Neural cell (in vitro differentiated cells): ENCODE measurements around the gene LIMK1. TPM values are rescaled to one million over a fixed set of nuclear protein-coding genes. Genes with fewer than 3 reads are reported as not detected.

Source experiments
- H2AFZ ChIP-seq: fragments of 200-600, 300-800 bp; sonication (generic), shearing (Covaris generic); 2 replicates; pipeline ENCODE4 v1.6.0; 2014; ENCODE audit warnings: low read depth, mild to moderate bottlenecking, antibody characterized with exemption, low read length, moderate library complexity
- H3F3A ChIP-seq: fragments of 200-600 bp; shearing (Covaris generic); 2 replicates; pipeline ENCODE4 v1.6.1; 2016; ENCODE audit warnings: mild to moderate bottlenecking, moderate library complexity, mixed read lengths, antibody characterized with exemption, low read length; ENCODE audit not compliant: insufficient read depth, poor library complexity, severe bottlenecking
- H3K27ac ChIP-seq: fragments of 200-600, 300-800 bp; sonication (generic), shearing (Covaris generic); 2 replicates; pipeline ENCODE4 v1.5.1; 2014; ENCODE audit warnings: mild to moderate bottlenecking, low read length, moderate library complexity
- H3K27me3 ChIP-seq: fragments of 300-800, 200-600 bp; sonication (generic), shearing (Covaris generic); 2 replicates; pipeline ENCODE4 v1.6.0; 2014; ENCODE audit warnings: mild to moderate bottlenecking, low read depth, low read length, moderate library complexity; ENCODE audit not compliant: insufficient read depth
- H3K36me3 ChIP-seq: fragments of 300-800, 200-600 bp; sonication (generic), shearing (Covaris generic); 2 replicates; pipeline ENCODE4 v1.5.1; 2014; ENCODE audit warnings: mild to moderate bottlenecking, antibody characterized with exemption, low read length, moderate library complexity; ENCODE audit not compliant: insufficient read depth
- H3K4me2 ChIP-seq: fragments of 300-800, 200-600 bp; sonication (generic), shearing (Covaris generic); 2 replicates; pipeline ENCODE4 v1.6.0; 2014; ENCODE audit warnings: mild to moderate bottlenecking, low read length
- H3K4me3 ChIP-seq: fragments of 300-800, 200-600 bp; sonication (generic), shearing (Covaris generic); 2 replicates; pipeline ENCODE4 v1.5.1; 2014; ENCODE audit warnings: mild to moderate bottlenecking, low read length, moderate library complexity
- H3K79me2 ChIP-seq: fragments of 200-600 bp; shearing (Covaris generic); replicated peaks from 2 replicates; pipeline ENCODE4 v1.6.0; 2014; ENCODE audit warnings: mild to moderate bottlenecking, low read length, moderate library complexity; ENCODE audit not compliant: insufficient read depth
- H3K9ac ChIP-seq: fragments of 300-800, 200-600 bp; sonication (generic), shearing (Covaris generic); 2 replicates; pipeline ENCODE4 v1.6.1; 2016; ENCODE audit warnings: mild to moderate bottlenecking, low read length, mixed read lengths
- H3K9me2 ChIP-seq: fragments of 200-600 bp; shearing (Covaris generic); 2 replicates; pipeline ENCODE4 v1.6.1; 2016; ENCODE audit warnings: mild to moderate bottlenecking, low read length, mixed read lengths; ENCODE audit not compliant: insufficient read depth
- H3K9me3 ChIP-seq: fragments of 200-600, 300-800 bp; sonication (generic), shearing (Covaris generic); 2 replicates; pipeline ENCODE4 v1.6.1; 2016; ENCODE audit warnings: mild to moderate bottlenecking, mixed run types, low read length, moderate library complexity, mixed read lengths
- H4K20me1 ChIP-seq: fragments of 200-600 bp; shearing (Covaris generic); 2 replicates; pipeline ENCODE4 v1.6.1; 2016; ENCODE audit warnings: mild to moderate bottlenecking, mixed run types; ENCODE audit not compliant: insufficient read depth
- EP300 ChIP-seq: fragments of 450-650 bp; conservative IDR thresholded peaks from 2 replicates; pipeline ENCODE4 v1.6.1; 2014; ENCODE audit warnings: antibody characterized with exemption, mild to moderate bottlenecking, moderate library complexity; ENCODE audit not compliant: poor library complexity, severe bottlenecking
- EZH2 ChIP-seq: fragments of 200-600, 300-800 bp; shearing (Covaris generic), sonication (generic); IDR thresholded peaks from 2 replicates; pipeline ENCODE4 v1.6.1; 2014; ENCODE audit warnings: antibody characterized with exemption, low read length, borderline replicate concordance, mild to moderate bottlenecking; ENCODE audit not compliant: insufficient read depth, poor library complexity, severe bottlenecking
- MXI1 ChIP-seq: fragments of 450-650 bp; conservative IDR thresholded peaks from 2 replicates; pipeline ENCODE4 v1.6.1; 2014; ENCODE audit warnings: antibody characterized with exemption, mild to moderate bottlenecking; ENCODE audit not compliant: poor library complexity, severe bottlenecking
- POLR2AphosphoS5 ChIP-seq: IDR thresholded peaks from 2 replicates; pipeline ENCODE4 v1.6.1; 2012
- RAD21 ChIP-seq: fragments of 450-650 bp; conservative IDR thresholded peaks from 2 replicates; pipeline ENCODE4 v1.6.1; 2014; ENCODE audit warnings: antibody characterized with exemption, mild to moderate bottlenecking, moderate library complexity
- SMC3 ChIP-seq: fragments of 450-650 bp; conservative IDR thresholded peaks from 2 replicates; pipeline ENCODE4 v1.6.1; 2014; ENCODE audit warnings: antibody characterized with exemption, mild to moderate bottlenecking, moderate library complexity; ENCODE audit not compliant: poor library complexity
- TAF1 ChIP-seq: IDR thresholded peaks from 2 replicates; pipeline ENCODE4 v1.6.1; 2012; ENCODE audit warnings: low read depth
- polyA plus RNA-seq: library from polyadenylated mRNA; depleted of rRNA; stranded (reverse); fragments of >200 nt; gene quantifications from 2 replicates; pipeline ENCODE4 v1.2.3, GENCODE V29; 2014
- TF ChIP-seq, protein P1 (sequence below): IDR thresholded peaks from 2 replicates; pipeline ENCODE4 v1.6.1; 2012; ENCODE audit warnings: borderline replicate concordance
- TF ChIP-seq, protein P2 (sequence below): fragments of 450-650 bp; IDR thresholded peaks from 2 replicates; pipeline ENCODE4 v1.5.1; 2014; ENCODE audit warnings: antibody characterized with exemption, mild to moderate bottlenecking, moderate library complexity; ENCODE audit not compliant: poor library complexity, severe bottlenecking

The LIMK1 gene
- polyA plus RNA-seq, 1 donor from 2014 or later = 21.1 TPM

DNA sequence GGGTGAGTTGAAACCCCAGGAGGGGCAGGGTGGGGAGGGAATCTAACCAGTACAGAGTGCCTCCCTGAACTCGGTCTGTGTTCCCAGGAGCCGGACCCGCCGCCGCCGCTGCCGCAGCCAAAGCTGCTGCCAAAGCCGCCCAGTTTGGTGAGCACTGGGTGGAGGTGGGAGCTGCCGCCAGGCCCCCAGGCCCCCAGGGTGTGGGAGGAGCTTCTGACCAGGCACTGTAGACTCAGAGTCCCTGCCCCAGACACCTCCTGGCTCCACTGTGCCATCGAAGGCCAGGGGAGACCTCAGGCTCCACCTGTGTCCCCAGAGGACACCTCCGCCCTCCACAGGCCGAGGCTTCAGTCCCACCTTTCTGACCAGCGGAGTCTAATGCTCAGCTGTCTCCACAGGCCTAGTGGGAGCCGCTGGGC, 20.4 kb upstream of the LIMK1 start:
- no peak overlapping the region for H2AFZ ChIP-seq

DNA sequence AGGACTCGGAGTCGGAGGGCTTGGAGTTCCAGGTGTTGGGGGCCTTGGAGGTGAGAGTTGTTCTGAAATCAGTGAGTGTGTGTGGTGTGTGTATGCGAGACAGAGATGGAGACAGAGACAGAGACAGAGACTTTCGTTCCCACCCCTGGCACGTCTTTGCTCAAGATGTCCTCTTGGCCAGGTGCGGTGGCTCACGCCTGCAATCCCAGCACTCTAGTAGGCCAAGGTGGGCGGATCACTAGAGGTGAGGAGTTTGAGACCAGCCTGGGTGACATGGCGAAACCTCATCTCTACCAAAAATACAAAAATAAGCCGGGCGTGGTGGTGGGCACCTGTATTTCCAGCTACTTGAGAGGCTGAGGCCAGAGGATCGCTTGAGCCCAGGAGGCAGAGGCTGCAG, 20.0 kb upstream of the LIMK1 start:
- no peaks in the 10 kb centered on the region for H4K20me1 ChIP-seq
- H3K27me3 ChIP-seq = no peaks in the 10 kb centered on the region
- no peak overlapping the region for H3K9ac ChIP-seq
- H3K27ac ChIP-seq = no peak overlapping the region
- no peaks in the 10 kb centered on the region for H3F3A ChIP-seq
- TF ChIP-seq SMC3 = no peak
- TF ChIP-seq TAF1 = no peak
- no peak for TF ChIP-seq EP300
- TF ChIP-seq EZH2 = no peak
- TF ChIP-seq POLR2AphosphoS5 = no peak
- TF ChIP-seq MXI1 = no peak
- no peak for TF ChIP-seq RAD21
- H3K9me2 ChIP-seq = no peaks in the 10 kb centered on the region
- H2AFZ ChIP-seq = no peak overlapping the region
- no peaks in the 10 kb centered on the region for H3K9me3 ChIP-seq
- no peaks in the 10 kb centered on the region for H3K79me2 ChIP-seq
- H3K36me3 ChIP-seq = no peaks in the 10 kb centered on the region
- H3K4me2 ChIP-seq = no peak overlapping the region
- H3K4me3 ChIP-seq = no peak overlapping the region

More for the DNA sequence above, 20.4 kb upstream of the LIMK1 start:
- H3K9ac ChIP-seq = no peak overlapping the region
- H3K27me3 ChIP-seq = no peaks in the 10 kb centered on the region
- H4K20me1 ChIP-seq = no peaks in the 10 kb centered on the region
- H3K4me2 ChIP-seq = no peak overlapping the region
- no peak for TF ChIP-seq EP300
- TF ChIP-seq, protein P1, sequence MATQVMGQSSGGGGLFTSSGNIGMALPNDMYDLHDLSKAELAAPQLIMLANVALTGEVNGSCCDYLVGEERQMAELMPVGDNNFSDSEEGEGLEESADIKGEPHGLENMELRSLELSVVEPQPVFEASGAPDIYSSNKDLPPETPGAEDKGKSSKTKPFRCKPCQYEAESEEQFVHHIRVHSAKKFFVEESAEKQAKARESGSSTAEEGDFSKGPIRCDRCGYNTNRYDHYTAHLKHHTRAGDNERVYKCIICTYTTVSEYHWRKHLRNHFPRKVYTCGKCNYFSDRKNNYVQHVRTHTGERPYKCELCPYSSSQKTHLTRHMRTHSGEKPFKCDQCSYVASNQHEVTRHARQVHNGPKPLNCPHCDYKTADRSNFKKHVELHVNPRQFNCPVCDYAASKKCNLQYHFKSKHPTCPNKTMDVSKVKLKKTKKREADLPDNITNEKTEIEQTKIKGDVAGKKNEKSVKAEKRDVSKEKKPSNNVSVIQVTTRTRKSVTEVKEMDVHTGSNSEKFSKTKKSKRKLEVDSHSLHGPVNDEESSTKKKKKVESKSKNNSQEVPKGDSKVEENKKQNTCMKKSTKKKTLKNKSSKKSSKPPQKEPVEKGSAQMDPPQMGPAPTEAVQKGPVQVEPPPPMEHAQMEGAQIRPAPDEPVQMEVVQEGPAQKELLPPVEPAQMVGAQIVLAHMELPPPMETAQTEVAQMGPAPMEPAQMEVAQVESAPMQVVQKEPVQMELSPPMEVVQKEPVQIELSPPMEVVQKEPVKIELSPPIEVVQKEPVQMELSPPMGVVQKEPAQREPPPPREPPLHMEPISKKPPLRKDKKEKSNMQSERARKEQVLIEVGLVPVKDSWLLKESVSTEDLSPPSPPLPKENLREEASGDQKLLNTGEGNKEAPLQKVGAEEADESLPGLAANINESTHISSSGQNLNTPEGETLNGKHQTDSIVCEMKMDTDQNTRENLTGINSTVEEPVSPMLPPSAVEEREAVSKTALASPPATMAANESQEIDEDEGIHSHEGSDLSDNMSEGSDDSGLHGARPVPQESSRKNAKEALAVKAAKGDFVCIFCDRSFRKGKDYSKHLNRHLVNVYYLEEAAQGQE = no peak
- no peak for TF ChIP-seq MXI1
- no peak for TF ChIP-seq TAF1
- no peak for TF ChIP-seq EZH2
- H3K36me3 ChIP-seq = no peaks in the 10 kb centered on the region
- H3K27ac ChIP-seq = no peak overlapping the region
- no peaks in the 10 kb centered on the region for H3K9me2 ChIP-seq
- H3K79me2 ChIP-seq = no peaks in the 10 kb centered on the region
- no peaks in the 10 kb centered on the region for H3K9me3 ChIP-seq
- H3K4me3 ChIP-seq = no peak overlapping the region
- H3F3A ChIP-seq = no peaks in the 10 kb centered on the region

DNA sequence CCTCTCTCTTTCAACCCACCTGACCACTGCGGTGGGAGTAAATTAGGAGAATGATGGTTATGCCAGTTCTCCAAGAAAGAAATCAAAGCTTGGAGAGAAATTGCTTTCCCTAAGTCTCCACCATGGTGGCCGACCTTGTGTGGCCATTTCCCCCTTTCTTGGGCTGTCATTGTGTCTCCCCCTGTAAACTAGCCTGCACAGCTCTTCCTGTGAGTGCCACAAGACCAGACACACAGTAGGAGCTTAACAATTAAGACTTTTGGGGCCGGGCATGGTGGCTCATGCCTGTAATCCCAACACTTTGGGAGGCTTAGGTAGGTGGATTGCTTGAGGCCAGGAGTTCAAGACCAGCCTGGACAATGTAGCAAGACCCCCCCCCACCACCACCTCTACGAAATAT, 18.9 kb upstream of the LIMK1 start:
- no peak overlapping the region for H3K9ac ChIP-seq
- H3K27ac ChIP-seq = no peak overlapping the region
- no peaks in the 10 kb centered on the region for H4K20me1 ChIP-seq
- H3K27me3 ChIP-seq = no peaks in the 10 kb centered on the region
- no peak overlapping the region for H3K4me2 ChIP-seq
- no peaks in the 10 kb centered on the region for H3F3A ChIP-seq
- TF ChIP-seq EZH2 = no peak
- TF ChIP-seq, protein P1 = no peak
- TF ChIP-seq MXI1 = no peak
- TF ChIP-seq SMC3 = no peak
- TF ChIP-seq, protein P2, sequence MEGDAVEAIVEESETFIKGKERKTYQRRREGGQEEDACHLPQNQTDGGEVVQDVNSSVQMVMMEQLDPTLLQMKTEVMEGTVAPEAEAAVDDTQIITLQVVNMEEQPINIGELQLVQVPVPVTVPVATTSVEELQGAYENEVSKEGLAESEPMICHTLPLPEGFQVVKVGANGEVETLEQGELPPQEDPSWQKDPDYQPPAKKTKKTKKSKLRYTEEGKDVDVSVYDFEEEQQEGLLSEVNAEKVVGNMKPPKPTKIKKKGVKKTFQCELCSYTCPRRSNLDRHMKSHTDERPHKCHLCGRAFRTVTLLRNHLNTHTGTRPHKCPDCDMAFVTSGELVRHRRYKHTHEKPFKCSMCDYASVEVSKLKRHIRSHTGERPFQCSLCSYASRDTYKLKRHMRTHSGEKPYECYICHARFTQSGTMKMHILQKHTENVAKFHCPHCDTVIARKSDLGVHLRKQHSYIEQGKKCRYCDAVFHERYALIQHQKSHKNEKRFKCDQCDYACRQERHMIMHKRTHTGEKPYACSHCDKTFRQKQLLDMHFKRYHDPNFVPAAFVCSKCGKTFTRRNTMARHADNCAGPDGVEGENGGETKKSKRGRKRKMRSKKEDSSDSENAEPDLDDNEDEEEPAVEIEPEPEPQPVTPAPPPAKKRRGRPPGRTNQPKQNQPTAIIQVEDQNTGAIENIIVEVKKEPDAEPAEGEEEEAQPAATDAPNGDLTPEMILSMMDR = no peak
- no peak for TF ChIP-seq RAD21
- TF ChIP-seq EP300 = no peak
- no peaks in the 10 kb centered on the region for H3K9me3 ChIP-seq
- no peak overlapping the region for H3K4me3 ChIP-seq
- no peaks in the 10 kb centered on the region for H3K36me3 ChIP-seq
- H2AFZ ChIP-seq = no peak overlapping the region
- H3K9me2 ChIP-seq = no peaks in the 10 kb centered on the region
- H3K79me2 ChIP-seq = no peaks in the 10 kb centered on the region
